ENCODE data around the gene OAT.
A peak's percentile ranks its signal among the peaks of the same experiment; 100 is the strongest.

DNA sequence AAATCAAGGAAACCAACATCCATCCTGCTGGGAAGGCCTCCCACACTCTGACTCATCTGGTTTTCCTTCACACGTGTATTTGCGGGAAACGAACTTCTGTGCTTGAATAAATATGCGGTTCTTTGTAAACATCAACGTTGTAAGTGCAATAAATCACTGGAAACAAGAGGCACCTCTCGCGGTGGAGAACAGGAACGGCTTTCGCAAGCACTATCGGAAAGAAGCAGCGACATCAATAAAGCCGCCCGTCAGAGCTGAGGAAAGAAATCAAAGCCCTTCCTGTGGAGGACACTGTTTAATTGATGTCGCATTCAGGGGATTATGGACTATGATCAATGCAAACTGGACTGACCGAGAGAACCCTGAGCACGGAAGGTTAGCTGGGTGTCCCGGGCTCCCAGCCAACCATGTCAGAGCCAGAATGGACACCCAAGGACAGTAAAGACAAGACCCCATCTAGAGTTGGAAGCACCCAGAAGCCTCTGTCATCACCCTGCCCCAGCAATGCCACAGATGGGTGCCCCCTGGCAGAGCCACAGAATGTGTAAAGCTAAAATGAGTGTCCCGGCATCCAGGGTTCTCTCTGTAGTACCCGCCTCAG lies 37.6 kb downstream of the OAT start:
- TF ChIP-seq, protein P1, sequence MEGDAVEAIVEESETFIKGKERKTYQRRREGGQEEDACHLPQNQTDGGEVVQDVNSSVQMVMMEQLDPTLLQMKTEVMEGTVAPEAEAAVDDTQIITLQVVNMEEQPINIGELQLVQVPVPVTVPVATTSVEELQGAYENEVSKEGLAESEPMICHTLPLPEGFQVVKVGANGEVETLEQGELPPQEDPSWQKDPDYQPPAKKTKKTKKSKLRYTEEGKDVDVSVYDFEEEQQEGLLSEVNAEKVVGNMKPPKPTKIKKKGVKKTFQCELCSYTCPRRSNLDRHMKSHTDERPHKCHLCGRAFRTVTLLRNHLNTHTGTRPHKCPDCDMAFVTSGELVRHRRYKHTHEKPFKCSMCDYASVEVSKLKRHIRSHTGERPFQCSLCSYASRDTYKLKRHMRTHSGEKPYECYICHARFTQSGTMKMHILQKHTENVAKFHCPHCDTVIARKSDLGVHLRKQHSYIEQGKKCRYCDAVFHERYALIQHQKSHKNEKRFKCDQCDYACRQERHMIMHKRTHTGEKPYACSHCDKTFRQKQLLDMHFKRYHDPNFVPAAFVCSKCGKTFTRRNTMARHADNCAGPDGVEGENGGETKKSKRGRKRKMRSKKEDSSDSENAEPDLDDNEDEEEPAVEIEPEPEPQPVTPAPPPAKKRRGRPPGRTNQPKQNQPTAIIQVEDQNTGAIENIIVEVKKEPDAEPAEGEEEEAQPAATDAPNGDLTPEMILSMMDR (conservative IDR thresholded peaks at IDR 0.05; ENCODE audit: low read depth, low read length) = no peak
- peak; percentile 33 for TF ChIP-seq EZH2 (IDR thresholded peaks at IDR 0.05; ENCODE audit: borderline replicate concordance, low read depth, low read length, poor library complexity, severe bottlenecking)
